ENCODE results near the gene RRP8.

DNA sequence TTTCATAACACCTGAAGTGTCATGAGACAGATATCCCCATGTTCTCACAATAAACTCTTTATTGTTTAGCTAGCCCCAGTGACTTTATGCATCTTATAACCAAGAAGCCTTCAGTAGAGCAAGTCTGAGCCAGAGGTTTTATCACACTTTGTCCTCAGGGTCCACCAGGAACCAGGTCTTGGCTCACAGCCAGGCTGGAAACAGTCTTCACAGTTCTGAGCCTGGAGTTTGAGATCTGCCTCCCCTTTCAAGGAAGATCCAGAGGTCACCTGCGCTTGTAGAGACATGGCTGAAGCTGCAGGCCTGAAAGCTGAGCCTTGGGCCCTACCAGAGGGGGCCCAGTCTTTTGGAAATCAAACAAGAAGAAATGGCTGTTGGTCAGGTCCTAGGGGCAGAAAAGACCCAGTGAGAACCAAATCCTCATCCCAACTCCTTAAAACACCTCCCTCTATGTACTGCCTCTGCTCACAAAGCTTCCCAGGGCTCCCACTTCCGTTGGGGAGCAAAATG lies 3.5 kb downstream of the RRP8 start:
- TF ChIP-seq ZNF274 (IDR thresholded peaks at IDR 0.05; ENCODE audit: low read depth, low read length), result no peak
- TF ChIP-seq SUZ12 (IDR thresholded peaks at IDR 0.05; ENCODE audit: extremely low read depth, insufficient read depth, insufficient read length), result no peak
- TF ChIP-seq YY1 (IDR thresholded peaks at IDR 0.05; ENCODE audit: insufficient read depth, insufficient read length), result no peak

All from NT2/D1 (cell line).